GM10266 (cell line): Measurements from ENCODE around the gene PSME2.

Source experiments
- DNase-seq: peaks from one replicate; pipeline ENCODE4 v3.0.0; 2012; ENCODE audit errors: extremely low spot score
- CTCF ChIP-seq: IDR thresholded peaks from 2 replicates; pipeline ENCODE4 v1.5.1; 2012; ENCODE audit warnings: mild to moderate bottlenecking, low read depth; ENCODE audit not compliant: control insufficient read depth, insufficient read depth; ENCODE audit errors: missing control alignments

Gene PSME2

GRCh38 chr14:24146453-24146977, at the start of gene PSME2:
Gene PSME2 (minus strand): TSS chr14:24146610. CDS start chr14:24146581, 29 bp downstream.
- DNase-seq = peak; percentile 98
- peak; percentile 2 for TF ChIP-seq CTCF

GRCh38 chr14:24195186-24196070, 49.0 kb upstream of the PSME2 start, which contains the start of gene TM9SF1:
Gene TM9SF1 (minus strand): TSS chr14:24195441. CDS start chr14:24195019, 422 bp downstream.
- DNase-seq = peak; percentile 92
- no peak for TF ChIP-seq CTCF

GRCh38 chr14:24194873-24195185, 48.4 kb upstream of the PSME2 start:
- no peak for TF ChIP-seq CTCF
- DNase-seq = no peak

GRCh38 chr14:24194186-24194872, 47.9 kb upstream of the PSME2 start:
- no peak for DNase-seq
- no peak for TF ChIP-seq CTCF

- TF ChIP-seq CTCF = no peak
- DNase-seq = no peak
Observed at GRCh38 chr14:24192933-24193332, 46.5 kb upstream of the PSME2 start.

- TF ChIP-seq CTCF = no peak
- DNase-seq = no peak
Observed at GRCh38 chr14:24190416-24190815, 44.0 kb upstream of the PSME2 start.

- DNase-seq = no peak
- TF ChIP-seq CTCF = no peak
Observed at GRCh38 chr14:24189460-24189859, 43.0 kb upstream of the PSME2 start.
